ENCODE measurements around the gene S100A11. TPM values are rescaled to one million over a fixed set of nuclear protein-coding genes. Genes with fewer than 3 reads are reported as not detected.

The S100A11 gene
- total RNA-seq, 4 donors from 2014 or later = 431 to 722 (median 606) TPM

DNA sequence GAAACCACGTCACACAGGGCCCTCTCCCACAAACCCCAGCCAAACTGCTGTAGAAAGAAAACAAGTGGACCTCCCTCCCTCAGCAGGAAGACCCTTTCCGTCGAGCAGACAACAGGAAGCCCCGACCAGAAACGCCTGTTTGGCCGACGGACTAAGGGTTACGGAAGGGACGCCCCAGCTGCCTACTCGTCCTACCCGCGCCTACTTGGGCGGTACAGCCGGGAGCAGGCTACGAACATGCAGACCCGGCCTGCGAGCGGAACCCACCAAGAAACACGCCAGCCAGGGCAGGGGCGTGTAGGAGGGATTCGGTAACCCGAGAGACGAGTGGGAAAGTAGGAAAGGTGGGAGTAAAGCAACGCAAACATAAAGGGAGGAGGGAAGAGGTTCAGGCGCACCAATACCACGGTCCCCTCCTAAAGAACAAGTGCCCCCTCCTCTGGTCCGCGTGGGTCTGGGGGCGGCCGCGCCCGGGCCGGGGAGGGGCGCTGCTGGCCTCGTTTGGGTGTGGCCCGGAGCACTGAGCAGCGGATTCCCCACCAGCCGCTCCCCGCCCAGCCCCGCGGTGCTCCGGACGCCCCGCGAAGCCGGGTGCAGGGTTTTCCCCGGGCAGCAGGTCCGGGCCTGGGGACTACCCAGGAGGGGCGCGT, 43.6 kb downstream of the S100A11 start:
- Histone ChIP-seq H3K4me1 (peaks cover 60% of the 10 kb centered on the region), H3K9me3 (no peaks in the 10 kb centered on the region), H3K36me3 (no peaks in the 10 kb centered on the region), H3K4me3 (peak overlapping the region; percentile 69), H3K27ac (peak overlapping the region; percentile 95), H3K27me3 (no peaks in the 10 kb centered on the region)
- TF ChIP-seq EP300 (IDR thresholded peaks at IDR 0.05) (no peak), POLR2A (IDR thresholded peaks at IDR 0.05) (no peak), POLR2AphosphoS5 (IDR thresholded peaks at IDR 0.05) (no peak)
- TF ChIP-seq, protein P1, sequence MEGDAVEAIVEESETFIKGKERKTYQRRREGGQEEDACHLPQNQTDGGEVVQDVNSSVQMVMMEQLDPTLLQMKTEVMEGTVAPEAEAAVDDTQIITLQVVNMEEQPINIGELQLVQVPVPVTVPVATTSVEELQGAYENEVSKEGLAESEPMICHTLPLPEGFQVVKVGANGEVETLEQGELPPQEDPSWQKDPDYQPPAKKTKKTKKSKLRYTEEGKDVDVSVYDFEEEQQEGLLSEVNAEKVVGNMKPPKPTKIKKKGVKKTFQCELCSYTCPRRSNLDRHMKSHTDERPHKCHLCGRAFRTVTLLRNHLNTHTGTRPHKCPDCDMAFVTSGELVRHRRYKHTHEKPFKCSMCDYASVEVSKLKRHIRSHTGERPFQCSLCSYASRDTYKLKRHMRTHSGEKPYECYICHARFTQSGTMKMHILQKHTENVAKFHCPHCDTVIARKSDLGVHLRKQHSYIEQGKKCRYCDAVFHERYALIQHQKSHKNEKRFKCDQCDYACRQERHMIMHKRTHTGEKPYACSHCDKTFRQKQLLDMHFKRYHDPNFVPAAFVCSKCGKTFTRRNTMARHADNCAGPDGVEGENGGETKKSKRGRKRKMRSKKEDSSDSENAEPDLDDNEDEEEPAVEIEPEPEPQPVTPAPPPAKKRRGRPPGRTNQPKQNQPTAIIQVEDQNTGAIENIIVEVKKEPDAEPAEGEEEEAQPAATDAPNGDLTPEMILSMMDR (IDR thresholded peaks at IDR 0.05) = no peak
- peak in 1 of 2 donors; percentile 82 for DNase-seq (ENCODE audit: low spot score in 2 of 2)
- under 1% methylated on average over 28 of the region's 50 CpGs for WGBS

DNA sequence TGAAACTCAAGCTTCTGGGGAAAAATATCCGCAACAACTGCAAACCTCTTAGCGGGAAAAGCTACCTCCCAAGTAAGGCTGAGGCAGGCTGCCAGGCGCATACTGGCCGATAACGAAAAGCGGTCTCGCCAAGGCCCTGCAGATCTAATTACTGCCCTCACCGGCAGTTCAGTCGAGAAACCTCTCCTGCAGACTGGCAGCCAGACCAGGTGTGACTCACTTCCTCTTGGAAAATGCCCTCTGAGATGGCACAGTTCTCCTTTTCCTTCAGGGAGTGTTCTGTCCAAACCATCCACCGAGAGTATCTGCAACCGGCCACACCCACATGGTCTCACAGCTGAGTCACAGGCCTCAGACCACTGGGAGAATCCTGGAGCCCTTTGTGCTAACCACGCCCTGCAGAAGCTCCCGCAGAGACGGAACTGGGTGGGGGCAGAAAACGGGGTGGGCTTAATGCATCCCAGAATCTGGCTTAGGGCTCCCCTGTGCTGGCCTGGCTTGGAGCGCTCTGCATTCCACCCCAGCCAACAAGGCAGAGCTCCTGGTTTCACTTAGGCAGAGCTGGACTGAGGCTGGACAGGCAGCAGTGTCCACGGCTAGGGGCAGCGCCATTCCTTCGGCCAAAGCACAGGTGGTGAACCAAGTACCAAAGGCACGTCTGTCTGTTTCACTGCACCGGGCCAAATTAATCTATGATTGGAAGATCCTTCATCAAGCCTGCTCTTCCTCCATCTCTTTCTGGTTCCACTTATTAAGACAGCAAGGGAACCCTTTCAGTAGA, 44.3 kb downstream of the S100A11 start:
- DNase-seq (ENCODE audit: low spot score in 2 of 2) = peak; percentile 93 to 96
- H3K4me3 ChIP-seq = peak overlapping the region; percentile 69
- H3K36me3 ChIP-seq = no peaks in the 10 kb centered on the region
- 5% methylated on average over 18 of the region's 21 CpGs for WGBS
- H3K9me3 ChIP-seq = no peaks in the 10 kb centered on the region
- no peaks in the 10 kb centered on the region for H3K27me3 ChIP-seq
- H3K4me1 ChIP-seq = peaks cover 67% of the 10 kb centered on the region
- TF ChIP-seq, protein P1 (IDR thresholded peaks at IDR 0.05) = no peak
- peak in 2 of 3 donors; percentile 39 to 54 for TF ChIP-seq POLR2AphosphoS5 (IDR thresholded peaks at IDR 0.05)
- no peak for TF ChIP-seq EP300 (IDR thresholded peaks at IDR 0.05)
- peak; percentile 76 to 80 for TF ChIP-seq POLR2A (IDR thresholded peaks at IDR 0.05)
- peak overlapping the region; percentile 95 for H3K27ac ChIP-seq

DNA sequence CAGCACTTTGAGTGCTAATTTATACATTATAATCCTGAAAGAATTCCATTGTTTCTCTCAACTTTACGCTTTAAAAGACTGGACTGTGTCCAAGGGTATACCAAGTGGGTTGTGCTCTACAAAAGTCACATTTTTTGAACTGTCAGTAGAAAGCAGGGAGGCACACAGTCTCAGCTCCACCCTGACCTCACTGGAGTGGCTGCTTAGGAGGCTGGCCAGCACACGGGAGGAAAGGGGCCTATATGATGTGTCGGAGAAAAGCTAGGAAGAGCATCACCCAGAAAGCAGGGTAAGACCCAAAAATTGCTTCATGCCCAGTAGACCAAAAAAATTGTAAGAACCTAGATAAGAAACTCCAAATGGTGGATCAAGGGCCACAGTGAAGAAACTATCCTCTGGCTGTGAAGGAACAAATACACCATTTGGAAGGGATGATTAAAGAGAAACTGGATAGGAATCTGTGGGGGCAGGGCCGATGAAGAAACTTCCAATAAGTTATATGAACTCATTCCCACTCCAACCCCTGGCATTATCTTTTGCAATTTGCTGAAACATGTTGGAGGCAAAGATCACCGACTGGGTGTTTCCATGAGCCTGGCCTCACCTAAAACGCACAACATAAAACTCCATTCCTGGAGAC, 45.0 kb downstream of the S100A11 start:
- WGBS = 9% methylated on average over 6 of the region's 6 CpGs
- Histone ChIP-seq H3K9me3 (no peaks in the 10 kb centered on the region), H3K4me3 (peak overlapping the region; percentile 69), H3K36me3 (no peaks in the 10 kb centered on the region), H3K27ac (peak overlapping the region; percentile 95), H3K4me1 (peaks cover 74% of the 10 kb centered on the region), H3K27me3 (no peaks in the 10 kb centered on the region)
- DNase-seq (ENCODE audit: low spot score in 2 of 2) = no peak
- TF ChIP-seq EP300 (IDR thresholded peaks at IDR 0.05) (no peak), POLR2AphosphoS5 (IDR thresholded peaks at IDR 0.05) (no peak), POLR2A (IDR thresholded peaks at IDR 0.05) (no peak)
- TF ChIP-seq, protein P1 (IDR thresholded peaks at IDR 0.05) = no peak

DNA sequence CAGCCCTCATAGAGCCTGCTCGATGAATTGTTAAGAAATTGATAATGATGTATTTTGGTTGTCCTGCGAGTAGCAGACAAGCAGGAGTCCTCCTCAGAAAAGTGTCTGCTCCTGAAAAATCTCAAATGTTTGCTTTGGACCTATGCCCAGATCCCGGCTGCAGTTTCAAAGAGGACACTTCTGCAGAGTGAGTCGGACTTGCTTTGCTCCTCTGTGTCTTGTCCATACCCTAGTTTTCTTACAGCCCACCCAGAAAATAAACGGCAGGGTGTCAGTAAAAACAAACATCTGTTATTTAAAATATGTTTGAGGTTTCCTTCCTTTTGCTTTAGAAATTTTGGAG, 46.0 kb downstream of the S100A11 start:
- TF ChIP-seq POLR2A (IDR thresholded peaks at IDR 0.05) = no peak
- TF ChIP-seq POLR2AphosphoS5 (IDR thresholded peaks at IDR 0.05) = no peak
- TF ChIP-seq, protein P1 (IDR thresholded peaks at IDR 0.05) = no peak
- TF ChIP-seq EP300 (IDR thresholded peaks at IDR 0.05) = no peak
- no peaks in the 10 kb centered on the region for H3K27me3 ChIP-seq
- peak overlapping the region; percentile 69 for H3K4me3 ChIP-seq
- peaks cover 3% of the 10 kb centered on the region for H3K36me3 ChIP-seq
- H3K27ac ChIP-seq = peak overlapping the region; percentile 95
- WGBS = 12% methylated on average over 5 of the region's 5 CpGs
- no peak for DNase-seq (ENCODE audit: low spot score in 2 of 2)
- H3K4me1 ChIP-seq = peaks cover 79% of the 10 kb centered on the region
- no peaks in the 10 kb centered on the region for H3K9me3 ChIP-seq

Measured in suprapubic skin (tissue), 4 donors.